Measurements from ENCODE around the gene SERPINA12. TPM values are rescaled to one million over a fixed set of nuclear protein-coding genes. Genes with fewer than 3 reads are reported as not detected.
"Not testable (repeated sequence)": the region's sequence is repeated elsewhere in the genome, so short reads cannot be mapped to it uniquely, and the experiment has no call there.

Gene SERPINA12
- polyA plus RNA-seq, 3 donors from 2014 or later, result not detected

DNA sequence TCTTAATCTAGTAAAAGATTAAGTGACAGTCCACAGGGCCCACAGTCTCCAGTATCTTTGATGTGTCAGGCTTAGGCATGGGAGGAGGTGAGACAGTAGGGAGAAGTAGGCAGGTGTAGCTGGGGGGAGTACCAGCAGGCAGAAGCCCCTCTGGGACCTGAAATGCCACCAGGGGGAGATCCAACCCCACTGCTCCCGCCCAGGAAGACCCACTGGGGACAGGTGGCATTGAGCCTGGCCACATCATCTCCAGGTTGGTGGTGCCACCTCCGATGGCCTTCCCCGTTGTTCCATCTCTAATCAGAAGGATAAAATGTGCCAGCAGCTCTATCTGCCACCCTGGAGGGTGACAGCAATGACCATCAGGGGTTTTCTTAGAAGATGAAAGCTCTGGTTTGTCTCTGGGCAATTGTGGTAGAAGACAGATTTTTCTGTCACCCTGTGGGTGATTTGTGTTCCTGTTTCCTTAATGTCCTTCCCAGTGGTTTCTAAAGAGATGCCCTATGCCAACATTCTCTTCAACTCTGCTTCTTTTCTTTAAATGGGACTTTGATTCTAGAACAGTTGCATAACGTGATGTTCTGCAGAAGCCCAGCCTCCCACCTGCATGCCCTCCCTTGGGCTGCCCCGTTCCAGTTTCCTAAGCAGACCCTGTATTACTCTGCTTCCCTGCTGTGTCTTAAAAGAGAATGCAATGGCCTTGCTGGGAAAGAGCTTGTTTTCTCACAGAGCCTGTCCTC, 12.3 kb upstream of the SERPINA12 start:
- peaks cover 0 to 3% (median 0%) of the 10 kb centered on the region in 3 donors for H3K36me3 Mint-ChIP-seq
- peaks cover 6 to 10% (median 7%) of the 10 kb centered on the region in 3 donors for H3K27me3 Mint-ChIP-seq (ENCODE audit: low read depth in 3 of 3)
- H3K9me3 Mint-ChIP-seq, result peaks cover 0 to 9% (median 3%) of the 10 kb centered on the region in 6 donors
- H3K4me3 Mint-ChIP-seq, result no peak overlapping the region
- DNase-seq, result no peak
- H3K27ac Mint-ChIP-seq, result no peak overlapping the region
- H3K4me1 Mint-ChIP-seq, result no peaks in the 10 kb centered on the region

DNA sequence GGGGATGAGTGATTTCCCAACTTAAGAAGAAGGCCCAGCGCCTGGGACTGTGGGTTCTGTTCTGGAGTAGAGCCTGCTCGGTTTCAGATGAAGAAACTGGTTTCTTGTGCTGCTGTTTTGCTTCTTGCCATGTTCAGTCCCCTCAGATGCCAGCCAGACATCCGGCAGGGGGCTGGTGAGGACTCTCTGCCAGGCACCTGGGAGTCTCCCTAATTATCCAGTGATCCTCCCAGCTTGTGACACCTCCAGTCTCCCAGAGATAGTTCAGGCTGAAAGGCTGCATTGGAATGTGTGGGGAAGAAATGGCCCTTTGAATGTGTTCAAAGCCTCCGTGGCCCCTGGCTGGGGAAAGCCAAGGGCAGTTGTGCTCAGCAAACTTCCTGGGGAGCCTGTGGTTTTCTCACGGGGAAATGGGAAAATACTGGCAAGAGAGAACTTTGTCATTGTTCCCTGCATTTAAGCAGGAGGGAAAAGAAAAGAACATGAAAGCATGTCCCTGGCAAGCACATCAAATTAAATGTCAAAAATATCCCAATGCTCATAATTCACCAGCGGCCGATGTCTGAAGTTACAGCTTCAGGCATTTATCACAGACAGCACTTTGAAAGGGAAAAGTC, 8.5 kb upstream of the SERPINA12 start:
- no peak for DNase-seq
- Mint-ChIP-seq H3K4me3 (no peak overlapping the region), H3K9me3 (peaks cover 0 to 9% (median 4%) of the 10 kb centered on the region in 6 donors), H3K36me3 (peaks cover 0 to 3% (median 0%) of the 10 kb centered on the region in 3 donors), H3K27me3 (ENCODE audit: low read depth in 3 of 3) (peaks cover 3 to 9% (median 5%) of the 10 kb centered on the region in 3 donors), H3K27ac (no peak overlapping the region), H3K4me1 (no peaks in the 10 kb centered on the region)

GRCh38 chr14:94517248-94517640, 8.0 kb upstream of the SERPINA12 start:
- H3K36me3 Mint-ChIP-seq, result peaks cover 0 to 3% (median 0%) of the 10 kb centered on the region in 3 donors
- H3K4me3 Mint-ChIP-seq, result no peak overlapping the region
- no peaks in the 10 kb centered on the region for H3K4me1 Mint-ChIP-seq
- peaks cover 3 to 9% (median 5%) of the 10 kb centered on the region in 3 donors for H3K27me3 Mint-ChIP-seq (ENCODE audit: low read depth in 3 of 3)
- peaks cover 0 to 9% (median 4%) of the 10 kb centered on the region in 6 donors for H3K9me3 Mint-ChIP-seq
- no peak for DNase-seq
- H3K27ac Mint-ChIP-seq, result no peak overlapping the region

DNA sequence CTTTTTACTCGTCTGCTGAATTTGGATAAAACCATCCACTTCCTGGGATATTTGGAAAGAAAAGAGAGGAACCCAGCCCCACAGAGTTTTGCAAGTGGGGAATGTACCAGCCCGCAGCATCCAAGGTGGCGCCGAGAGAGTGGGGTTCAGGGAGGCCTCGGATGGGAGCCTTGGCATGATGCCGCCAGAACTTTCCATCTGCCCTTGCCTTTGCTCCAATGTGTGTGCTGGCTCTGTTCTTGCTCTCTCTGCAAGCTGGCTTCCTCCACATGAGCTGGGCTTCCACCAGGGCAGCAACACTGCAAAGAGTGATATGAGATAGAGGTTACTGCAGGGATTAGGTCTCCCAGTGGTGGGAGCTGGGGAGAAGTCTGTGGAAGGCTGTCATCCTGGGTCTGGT, 6.6 kb upstream of the SERPINA12 start:
- Mint-ChIP-seq H3K4me1 (no peaks in the 10 kb centered on the region), H3K9me3 (peaks cover 0 to 9% (median 4%) of the 10 kb centered on the region in 6 donors)

DNA sequence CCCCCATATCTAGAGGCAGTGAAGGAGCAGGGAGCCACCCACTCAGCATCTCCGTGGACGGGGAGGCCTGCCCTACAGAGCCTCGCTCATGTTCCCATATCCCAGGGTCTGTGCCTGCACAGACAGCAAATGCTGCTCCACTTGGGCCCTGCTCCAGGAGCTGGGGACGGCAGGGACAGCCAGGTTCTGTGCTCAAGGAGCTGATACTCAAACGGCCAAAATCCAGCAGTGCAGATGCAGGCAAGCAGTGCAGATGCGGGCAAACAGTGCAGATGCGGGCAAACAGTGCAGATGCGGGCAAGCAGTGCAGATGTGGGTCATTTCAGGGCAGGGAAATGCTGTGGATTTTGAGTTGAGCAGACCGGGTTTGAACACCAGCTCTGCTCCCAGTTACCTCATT, 6.2 kb upstream of the SERPINA12 start:
- peaks cover 0 to 3% (median 0%) of the 10 kb centered on the region in 3 donors for H3K36me3 Mint-ChIP-seq
- no peaks in the 10 kb centered on the region for H3K4me1 Mint-ChIP-seq
- no peak overlapping the region for H3K4me3 Mint-ChIP-seq
- H3K9me3 Mint-ChIP-seq, result peaks cover 0 to 9% (median 4%) of the 10 kb centered on the region in 6 donors
- DNase-seq, result no peak
- H3K27ac Mint-ChIP-seq, result no peak overlapping the region
- H3K27me3 Mint-ChIP-seq (ENCODE audit: low read depth in 3 of 3), result peaks cover 1 to 5% (median 4%) of the 10 kb centered on the region in 3 donors

More for the DNA sequence above, 6.6 kb upstream of the SERPINA12 start:
- Mint-ChIP-seq H3K27me3 (ENCODE audit: low read depth in 3 of 3) (peaks cover 1 to 5% (median 4%) of the 10 kb centered on the region in 3 donors), H3K27ac (no peak overlapping the region), H3K36me3 (peaks cover 0 to 3% (median 0%) of the 10 kb centered on the region in 3 donors), H3K4me3 (no peak overlapping the region)
- no peak for DNase-seq

DNA sequence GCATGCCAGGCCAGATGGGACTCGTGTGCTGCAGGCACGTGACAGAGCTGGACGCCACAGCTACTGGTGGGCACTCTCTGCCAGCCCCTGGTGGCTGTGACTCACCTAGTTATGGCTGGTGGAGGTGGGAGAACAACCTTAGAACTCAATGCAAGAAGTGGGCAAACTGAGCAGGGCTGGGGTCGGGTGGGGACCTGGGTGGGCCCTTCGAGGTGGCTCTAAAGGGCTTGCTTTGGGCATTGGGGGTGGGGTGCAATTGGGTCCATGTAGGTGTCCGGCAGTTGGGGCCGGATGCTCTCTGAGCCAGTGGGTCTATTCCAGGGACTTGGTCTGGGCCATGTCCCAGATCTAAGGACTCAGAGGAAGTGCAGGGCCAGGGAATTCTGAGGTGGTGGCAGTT, 5.1 kb upstream of the SERPINA12 start:
- no peaks in the 10 kb centered on the region for H3K4me1 Mint-ChIP-seq
- H3K27ac Mint-ChIP-seq, result no peak overlapping the region
- no peak for DNase-seq
- H3K4me3 Mint-ChIP-seq, result no peak overlapping the region
- peaks cover 1 to 4% (median 3%) of the 10 kb centered on the region in 3 donors for H3K27me3 Mint-ChIP-seq (ENCODE audit: low read depth in 3 of 3)
- H3K9me3 Mint-ChIP-seq, result peaks cover 0 to 7% (median 3%) of the 10 kb centered on the region in 6 donors
- H3K36me3 Mint-ChIP-seq, result peaks cover 0 to 3% (median 0%) of the 10 kb centered on the region in 3 donors

DNA sequence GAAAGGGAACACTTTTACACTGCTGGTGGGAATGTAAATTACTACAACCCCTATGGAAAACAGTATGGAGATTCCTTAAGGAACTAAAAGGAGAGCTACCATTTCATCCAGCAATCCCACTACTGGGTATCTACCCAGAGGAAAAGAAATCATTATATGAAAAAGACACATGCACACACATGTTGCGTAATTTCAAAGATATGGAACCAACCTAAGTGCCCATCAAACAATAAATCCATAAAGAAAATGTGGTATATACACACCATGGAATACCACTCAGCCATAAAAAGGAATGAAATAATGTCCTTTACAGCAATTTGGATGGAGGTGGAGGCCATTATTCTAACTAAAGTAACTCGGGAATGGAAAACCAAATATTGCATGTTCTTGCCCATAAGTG, 1.2 kb upstream of the SERPINA12 start:
- not testable (repeated sequence) for H3K27me3 Mint-ChIP-seq (ENCODE audit: low read depth in 3 of 3); H3K4me3 Mint-ChIP-seq; H3K4me1 Mint-ChIP-seq

GRCh38 chr14:94505641-94506040, 3.6 kb downstream of the SERPINA12 start:
- no peak for DNase-seq
- Mint-ChIP-seq H3K27ac (no peak overlapping the region), H3K27me3 (ENCODE audit: low read depth in 3 of 3) (peaks cover 0 to 8% (median 5%) of the 10 kb centered on the region in 3 donors), H3K9me3 (no peaks in the 10 kb centered on the region), H3K4me3 (no peak overlapping the region), H3K36me3 (no peaks in the 10 kb centered on the region), H3K4me1 (no peaks in the 10 kb centered on the region)

More for the DNA sequence above, 1.2 kb upstream of the SERPINA12 start:
- not testable (repeated sequence) for H3K9me3 Mint-ChIP-seq, H3K27ac Mint-ChIP-seq, H3K36me3 Mint-ChIP-seq, DNase-seq

GRCh38 chr14:94505206-94505605, 4.1 kb downstream of the SERPINA12 start:
- DNase-seq, result no peak
- no peak overlapping the region for H3K27ac Mint-ChIP-seq
- H3K4me1 Mint-ChIP-seq, result no peaks in the 10 kb centered on the region
- H3K27me3 Mint-ChIP-seq (ENCODE audit: low read depth in 3 of 3), result peaks cover 0 to 11% (median 5%) of the 10 kb centered on the region in 3 donors
- no peaks in the 10 kb centered on the region for H3K36me3 Mint-ChIP-seq
- H3K4me3 Mint-ChIP-seq, result no peak overlapping the region
- H3K9me3 Mint-ChIP-seq, result no peaks in the 10 kb centered on the region

- Mint-ChIP-seq H3K9me3 (no peaks in the 10 kb centered on the region), H3K27ac (no peak overlapping the region), H3K27me3 (ENCODE audit: low read depth in 3 of 3) (peaks cover 2 to 12% (median 5%) of the 10 kb centered on the region in 3 donors), H3K36me3 (no peaks in the 10 kb centered on the region), H3K4me3 (no peak overlapping the region), H3K4me1 (no peaks in the 10 kb centered on the region)
- no peak for DNase-seq
Observed at GRCh38 chr14:94501588-94502516, 7.4 kb downstream of the SERPINA12 start.

- H3K27me3 Mint-ChIP-seq (ENCODE audit: low read depth in 3 of 3), result peaks cover 0 to 11% (median 2%) of the 10 kb centered on the region in 3 donors
- H3K9me3 Mint-ChIP-seq, result no peaks in the 10 kb centered on the region
- no peak overlapping the region for H3K27ac Mint-ChIP-seq
- H3K4me1 Mint-ChIP-seq, result no peaks in the 10 kb centered on the region
- no peak overlapping the region for H3K4me3 Mint-ChIP-seq
- H3K36me3 Mint-ChIP-seq, result no peaks in the 10 kb centered on the region
- no peak for DNase-seq
Observed at GRCh38 chr14:94500264-94500663, 9.0 kb downstream of the SERPINA12 start.

GRCh38 chr14:94499673-94500072, 9.6 kb downstream of the SERPINA12 start:
- peaks cover 0 to 8% (median 2%) of the 10 kb centered on the region in 3 donors for H3K27me3 Mint-ChIP-seq (ENCODE audit: low read depth in 3 of 3)
- H3K9me3 Mint-ChIP-seq, result no peaks in the 10 kb centered on the region
- no peak for DNase-seq
- H3K4me3 Mint-ChIP-seq, result no peak overlapping the region
- no peak overlapping the region for H3K27ac Mint-ChIP-seq
- no peaks in the 10 kb centered on the region for H3K4me1 Mint-ChIP-seq
- H3K36me3 Mint-ChIP-seq, result no peaks in the 10 kb centered on the region

DNA sequence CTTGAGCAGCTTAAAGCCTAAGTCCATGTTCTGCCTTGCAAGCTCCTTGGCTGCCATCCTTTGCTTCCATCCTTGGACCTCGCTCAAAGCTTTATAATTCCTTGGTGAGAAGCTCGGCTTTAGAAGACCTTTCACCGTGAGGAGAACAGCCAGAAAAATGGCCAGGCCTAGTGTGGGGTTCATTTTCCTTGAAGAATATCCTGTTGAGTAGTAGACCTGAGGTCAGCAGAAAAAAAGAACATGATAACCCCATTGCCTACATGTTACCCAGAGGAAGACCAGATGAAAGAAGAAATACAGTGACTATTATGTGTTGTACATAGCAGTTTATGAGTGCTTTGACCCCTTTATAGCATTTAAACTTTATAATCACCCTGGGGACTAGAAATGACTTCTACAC, 11.1 kb downstream of the SERPINA12 start:
- peaks cover 0 to 8% (median 2%) of the 10 kb centered on the region in 3 donors for H3K27me3 Mint-ChIP-seq (ENCODE audit: low read depth in 3 of 3)
- no peak overlapping the region for H3K27ac Mint-ChIP-seq
- H3K36me3 Mint-ChIP-seq, result no peaks in the 10 kb centered on the region
- H3K4me3 Mint-ChIP-seq, result no peak overlapping the region
- no peaks in the 10 kb centered on the region for H3K4me1 Mint-ChIP-seq
- no peak for DNase-seq
- peaks cover 0 to under 1% (median 0%) of the 10 kb centered on the region in 6 donors for H3K9me3 Mint-ChIP-seq
